Measurements from ENCODE around the gene FAM168A.

DNA sequence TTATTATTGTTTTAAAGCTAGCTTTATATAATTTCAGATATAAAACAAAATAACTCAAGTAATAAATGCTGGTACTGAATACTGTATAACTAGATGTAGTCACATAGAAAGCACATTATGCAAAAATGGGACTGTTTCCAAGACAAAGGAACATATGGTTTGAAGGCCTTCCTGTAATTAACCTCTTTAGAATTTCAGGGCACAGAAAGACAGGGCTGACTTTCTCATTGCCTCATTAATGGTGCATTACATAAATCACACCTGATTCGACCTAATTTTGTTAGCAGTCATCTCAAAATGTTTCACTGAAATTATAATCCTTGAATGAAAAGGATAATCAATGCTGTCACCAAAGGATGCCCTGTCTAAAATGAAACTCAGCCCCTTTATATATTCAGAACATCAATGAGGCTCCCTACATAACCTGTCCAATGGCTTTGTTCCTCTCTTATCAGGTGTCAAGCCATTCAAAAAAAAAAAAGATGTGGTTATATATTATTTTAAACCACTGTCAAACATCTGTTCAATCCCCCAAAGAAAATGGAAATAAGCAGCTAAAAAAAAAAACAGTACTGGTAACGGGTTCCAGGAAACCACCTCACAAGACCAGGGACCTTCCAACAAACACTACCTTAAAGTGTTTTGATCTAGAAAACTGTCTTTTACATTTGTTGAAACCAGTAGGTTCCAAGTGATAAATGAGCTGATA is 77.4 kb downstream of the FAM168A start:
- no peak for TF ChIP-seq YY1 (IDR thresholded peaks at IDR 0.05; ENCODE audit: insufficient read depth, insufficient read length)
- no peak for TF ChIP-seq SUZ12 (IDR thresholded peaks at IDR 0.05; ENCODE audit: extremely low read depth, insufficient read depth, insufficient read length)
- no peak for TF ChIP-seq ZNF274 (IDR thresholded peaks at IDR 0.05; ENCODE audit: low read depth, low read length)
